OCI-LY3 (cell line): ENCODE results near the gene RABAC1.

ENCODE experiments used
- H2AFZ ChIP-seq: fragments of 200-600, 300-600 bp; shearing (Covaris generic); 2 replicates; pipeline ENCODE4 v1.6.0; 2014; ENCODE audit warnings: antibody characterized with exemption, low read depth, low read length
- H3K27ac ChIP-seq: fragments of 200-600, 300-600 bp; sonication (generic); 2 replicates; pipeline ENCODE4 v1.5.1; 2014; ENCODE audit warnings: mild to moderate bottlenecking, low read length, moderate library complexity, mixed read lengths
- H3K27me3 ChIP-seq: fragments of 200-600, 300-600 bp; sonication (generic); 2 replicates; pipeline ENCODE4 v1.6.1; 2014; ENCODE audit warnings: low read depth, low read length, mixed read lengths
- H3K36me3 ChIP-seq: fragments of 200-600, 300-600 bp; sonication (generic); replicated peaks from 2 replicates; pipeline ENCODE3; 2014; ENCODE audit warnings: low read depth, low read length, mixed read lengths
- H3K4me1 ChIP-seq: fragments of 300-600, 200-600 bp; sonication (generic); 2 replicates; pipeline ENCODE4 v1.6.1; 2014; ENCODE audit warnings: low read length, mixed read lengths
- H3K4me2 ChIP-seq: fragments of 200-600, 300-600 bp; sonication (generic); 2 replicates; pipeline ENCODE4 v1.6.1; 2014; ENCODE audit warnings: low read length, mixed read lengths
- H3K4me3 ChIP-seq: fragments of 300-600, 200-600 bp; sonication (generic); 2 replicates; pipeline ENCODE4 v1.5.1; 2014; ENCODE audit warnings: antibody characterized with exemption, mild to moderate bottlenecking, low read length, moderate library complexity
- H3K79me2 ChIP-seq: fragments of 300-600, 200-600 bp; shearing (Covaris generic); 2 replicates; pipeline ENCODE4 v1.6.1; 2014; ENCODE audit warnings: mild to moderate bottlenecking, low read length, mixed read lengths
- H3K9ac ChIP-seq: fragments of 300-600, 200-600 bp; shearing (Covaris generic); 2 replicates; pipeline ENCODE4 v1.6.0; 2014; ENCODE audit warnings: mild to moderate bottlenecking, low read length, moderate library complexity
- H3K9me3 ChIP-seq: fragments of 200-600, 300-600 bp; shearing (Covaris generic); 2 replicates; pipeline ENCODE4 v1.6.1; 2014; ENCODE audit warnings: low read length, mixed read lengths; ENCODE audit not compliant: insufficient read depth
- H4K20me1 ChIP-seq: fragments of 200-600, 300-600 bp; sonication (generic); 2 replicates; pipeline ENCODE4 v1.6.1; 2016; ENCODE audit warnings: low read length, mixed read lengths; ENCODE audit not compliant: insufficient read depth
- CTCF ChIP-seq: fragments of 200-600, 300-600 bp; sonication (generic); IDR thresholded peaks from 2 replicates; pipeline ENCODE4 v1.5.1; 2014; ENCODE audit warnings: antibody characterized with exemption, low read length, low read depth
- EZH2phosphoT487 ChIP-seq: fragments of 200-600 bp; shearing (Covaris generic); IDR thresholded peaks from 2 replicates; pipeline ENCODE4 v1.6.1; 2018; ENCODE audit warnings: antibody characterized with exemption, mixed run types, low read depth

The RABAC1 gene

GRCh38 chr19:41990615-41991014 is 31.5 kb upstream of the RABAC1 start:
- H3K79me2 ChIP-seq: no peaks in the 10 kb centered on the region
- H3K4me3 ChIP-seq: no peak overlapping the region

GRCh38 chr19:41990028-41990427 is 30.9 kb upstream of the RABAC1 start:
- no peak overlapping the region for H3K27ac ChIP-seq
- no peaks in the 10 kb centered on the region; the same call in 1 of the 2 replicates for H4K20me1 ChIP-seq
- H3K4me2 ChIP-seq: no peak overlapping the region
- no peak overlapping the region for H2AFZ ChIP-seq
- H3K36me3 ChIP-seq: no peaks in the 10 kb centered on the region
- no peaks in the 10 kb centered on the region for H3K79me2 ChIP-seq
- H3K4me1 ChIP-seq: peaks cover 9% of the 10 kb centered on the region; the same call in 1 of the 2 replicates
- H3K9ac ChIP-seq: no peak overlapping the region
- H3K4me3 ChIP-seq: no peak overlapping the region
- TF ChIP-seq EZH2phosphoT487 (no peak), CTCF (no peak)
- H3K27me3 ChIP-seq: no peaks in the 10 kb centered on the region
- H3K9me3 ChIP-seq: no peaks in the 10 kb centered on the region

More at GRCh38 chr19:41990615-41991014, 31.5 kb upstream of the RABAC1 start:
- Histone ChIP-seq H3K9me3 (no peaks in the 10 kb centered on the region), H3K27me3 (no peaks in the 10 kb centered on the region), H4K20me1 (peaks cover 3% of the 10 kb centered on the region; the same call in 1 of the 2 replicates), H2AFZ (no peak overlapping the region), H3K4me2 (no peak overlapping the region), H3K27ac (no peak overlapping the region), H3K9ac (no peak overlapping the region), H3K36me3 (no peaks in the 10 kb centered on the region), H3K4me1 (peaks cover 9% of the 10 kb centered on the region; the same call in 1 of the 2 replicates)
- no peak for TF ChIP-seq EZH2phosphoT487
- TF ChIP-seq CTCF: no peak

- H3K27ac ChIP-seq: no peak overlapping the region
- H3K4me3 ChIP-seq: no peak overlapping the region
- no peaks in the 10 kb centered on the region for H3K27me3 ChIP-seq
- no peaks in the 10 kb centered on the region for H3K79me2 ChIP-seq
- no peak overlapping the region for H3K4me2 ChIP-seq
- H3K9me3 ChIP-seq: no peaks in the 10 kb centered on the region
- TF ChIP-seq EZH2phosphoT487: no peak
- no peak for TF ChIP-seq CTCF
- H3K4me1 ChIP-seq: peaks cover 6% of the 10 kb centered on the region; the same call in 1 of the 2 replicates
- H4K20me1 ChIP-seq: no peaks in the 10 kb centered on the region
- no peak overlapping the region for H2AFZ ChIP-seq
- no peaks in the 10 kb centered on the region for H3K36me3 ChIP-seq
- no peak overlapping the region for H3K9ac ChIP-seq
Measured at GRCh38 chr19:41988947-41989346, 29.8 kb upstream of the RABAC1 start.

- no peaks in the 10 kb centered on the region for H3K27me3 ChIP-seq
- no peaks in the 10 kb centered on the region for H4K20me1 ChIP-seq
- no peak overlapping the region for H2AFZ ChIP-seq
- no peaks in the 10 kb centered on the region for H3K36me3 ChIP-seq
- TF ChIP-seq CTCF (no peak), EZH2phosphoT487 (no peak)
- no peaks in the 10 kb centered on the region for H3K79me2 ChIP-seq
- H3K4me3 ChIP-seq: no peak overlapping the region
- no peaks in the 10 kb centered on the region for H3K9me3 ChIP-seq
- H3K27ac ChIP-seq: no peak overlapping the region
- H3K9ac ChIP-seq: no peak overlapping the region
- H3K4me2 ChIP-seq: no peak overlapping the region
- H3K4me1 ChIP-seq: no peaks in the 10 kb centered on the region
Measured at GRCh38 chr19:41987141-41987860, 28.2 kb upstream of the RABAC1 start.
